ENCODE data around the gene TBC1D16.

GRCh38 chr17:80025796-80026195, 9.9 kb downstream of the TBC1D16 start:
- no peak for TF ChIP-seq CTCF (IDR thresholded peaks at IDR 0.05)
- TF ChIP-seq EZH2 (IDR thresholded peaks at IDR 0.05) = no peak
- TF ChIP-seq EZH2phosphoT487 (IDR thresholded peaks at IDR 0.05) = no peak
